Pancreas (tissue), 10 donors: ENCODE measurements around the gene MANBA. TPM values are rescaled to one million over a fixed set of nuclear protein-coding genes. Genes with fewer than 3 reads are reported as not detected.

Experiments used
- ATAC-seq, 4 donors: fragments of 200-7000 bp; cut with Tn5 transposase; one replicate each; pipeline versions ENCODE4 v1.8.0 to v1.9.1; 2020; ENCODE audit warnings: mild to moderate bottlenecking in 4 of 4, moderate library complexity in 4 of 4
- DNase-seq, 6 donors: peaks; one replicate each; pipeline ENCODE4 v3.0.0-alpha.2; 2020
- FAIRE-seq: peaks from 2 replicates; lab custom pipeline; 2012; peaks lifted over from hg19 to GRCh38; lab: Jason Lieb, UNC
- H3K27ac ChIP-seq, 4 donors: fragments of 200-600 bp; sonication (generic); 1 replicate in 3 of 4; 2 replicates in 1 of 4; pipeline versions ENCODE4 v1.5.0 to v1.8.0; 2020
- H3K27me3 ChIP-seq, 4 donors: fragments of 200-600 bp; one replicate each; pipeline ENCODE4 v1.8.0; 2021
- H3K36me3 ChIP-seq, 3 donors: fragments of 200-600 bp; sonication (generic) in 1 of 3; one replicate each; pipeline versions ENCODE4 v1.5.0 to v1.8.0; 2020 to 2021
- H3K4me1 ChIP-seq, 3 donors: fragments of 200-600 bp; one replicate each; pipeline ENCODE4 v1.8.0; 2021
- H3K4me3 ChIP-seq, 4 donors: fragments of 200-600 bp; sonication (generic) in 2 of 4; one replicate each; pipeline versions ENCODE4 v1.5.0 to v1.8.0; 2020 to 2021
- H3K9me3 ChIP-seq, 4 donors: fragments of 200-600 bp; one replicate each; pipeline ENCODE4 v1.8.0; 2021
- CTCF ChIP-seq, 4 donors: fragments of 200-600 bp; sonication (generic) in 3 of 4; IDR thresholded peaks; one replicate each; pipeline versions ENCODE4 v1.5.0 to v1.8.0; 2021; ENCODE audit warnings: antibody characterized with exemption in 4 of 4
- WGBS, 2 donors: extraction: QIAGEN DNeasy Blood & Tissue Kit; methylation state at CpG; one replicate each; pipeline ENCODE4 v1.1.7; 2013; 5-methylcytosine and 5-hydroxymethylcytosine counted together
- intact Hi-C, 3 donors: fragments of 100-400 bp; cut with DNase I; formaldehyde crosslinking; loops; one replicate each; pipeline versions ENCODE4 v1.11.1 to v1.14.2; 2022
- polyA plus RNA-seq, 2 donors: library from polyadenylated mRNA; stranded (reverse); fragments of 200-250 nt; gene quantifications; one replicate each; pipeline ENCODE4 v1.2.3, GENCODE V29; 2013
- total RNA-seq, 6 donors: library from RNA; stranded (reverse); fragmentation: NEBNext Ultra II Directional in 4 of 6; extraction: Animal tissue kit (Norgen Biotek cat#: 25700) in 4 of 6; gene quantifications; one replicate each; pipeline versions ENCODE4 v1.2.1 to v1.2.4, GENCODE V29; 2021 to 2023
- donor health status: healthy with polysubstance abuse.
- donor health status: DM: no; HTN: no; CAD: no; lungs with moderate emphysema.
- donor health status: DM: no; HTN: no; CAD: no.
- donor health status: control.
- donor health status: control.
- donor health status: Bipolar disorder and iron deficiency.
- donor health status: DM: yes; HTN: yes; CAD: no.
- donor health status: DM: no; HTN: no; CAD: no.
- donor health status: DM: no; HTN: no; CAD: no.
- donor health status: DM: yes; HTN: yes; CAD: no.

Gene MANBA
- total and polyA plus RNA-seq, 8 donors, result 7.8 to 22.0 (median 10.7) TPM

- FAIRE-seq (no peak), DNase-seq (no peak), ATAC-seq (no peak)
- H3K4me1 ChIP-seq, result no peaks in the 10 kb centered on the region
- no peaks in the 10 kb centered on the region for H3K36me3 ChIP-seq
- no peaks in the 10 kb centered on the region for H3K27me3 ChIP-seq
- no peak overlapping the region for H3K4me3 ChIP-seq
- intact Hi-C loops, result no loop called here
- H3K27ac ChIP-seq, result no peak overlapping the region
- no peaks in the 10 kb centered on the region for H3K9me3 ChIP-seq
- no peak for TF ChIP-seq CTCF (IDR thresholded peaks at IDR 0.05)
- WGBS, 2 donors, result 87 to 92% methylated on average over 1 of the region's 1 CpG
Measured at GRCh38 chr4:102667001-102667400, 93.8 kb downstream of the MANBA start.

- intact Hi-C loops, result no loop called here
- no peaks in the 10 kb centered on the region for H3K36me3 ChIP-seq
- FAIRE-seq, result no peak
- DNase-seq, result no peak
- no peak overlapping the region for H3K27ac ChIP-seq
- no peaks in the 10 kb centered on the region for H3K4me1 ChIP-seq
- no peak overlapping the region for H3K4me3 ChIP-seq
- ATAC-seq, result no peak
- TF ChIP-seq CTCF (IDR thresholded peaks at IDR 0.05), result no peak
- H3K9me3 ChIP-seq, result no peaks in the 10 kb centered on the region
- 88 to 93% methylated on average over 3 of the region's 3 CpGs for WGBS, 2 donors
- no peaks in the 10 kb centered on the region for H3K27me3 ChIP-seq
Measured at GRCh38 chr4:102665527-102665926, 95.2 kb downstream of the MANBA start.

- TF ChIP-seq CTCF (IDR thresholded peaks at IDR 0.05), result no peak
- DNase-seq (no peak), FAIRE-seq (no peak), ATAC-seq (no peak)
- H3K9me3 ChIP-seq, result no peaks in the 10 kb centered on the region
- H3K36me3 ChIP-seq, result no peaks in the 10 kb centered on the region
- no peaks in the 10 kb centered on the region for H3K27me3 ChIP-seq
- 93 to 95% methylated on average over 1 of the region's 1 CpG for WGBS, 2 donors
- intact Hi-C loops, result no loop called here
- no peak overlapping the region for H3K27ac ChIP-seq
- H3K4me1 ChIP-seq, result no peaks in the 10 kb centered on the region
- H3K4me3 ChIP-seq, result no peak overlapping the region
Measured at GRCh38 chr4:102663073-102663472, 97.7 kb downstream of the MANBA start.

- ATAC-seq (no peak), FAIRE-seq (no peak)
Measured at GRCh38 chr4:102657206-102657605, 103.6 kb downstream of the MANBA start.

More at GRCh38 chr4:102657206-102657605, 103.6 kb downstream of the MANBA start:
- Histone ChIP-seq H3K4me1 (no peaks in the 10 kb centered on the region), H3K9me3 (no peaks in the 10 kb centered on the region), H3K4me3 (no peak overlapping the region), H3K27ac (no peak overlapping the region), H3K36me3 (no peaks in the 10 kb centered on the region), H3K27me3 (no peaks in the 10 kb centered on the region)
- no peak for DNase-seq
- TF ChIP-seq CTCF (IDR thresholded peaks at IDR 0.05), result no peak
- WGBS, 2 donors, result 85 to 87% methylated on average over 4 to 5 of the region's 5 CpGs
- intact Hi-C loops, result no loop called here
